Naive B cell (primary cell): ENCODE data around the gene VPS37D. TPM values are rescaled to one million over a fixed set of nuclear protein-coding genes. Genes with fewer than 3 reads are reported as not detected.

Source experiments
- ATAC-seq, 2 donors: fragments of 150-1000 bp; cut with Tn5 transposase; 2 replicates each; pipeline ENCODE4 v1.10.0; 2021; ENCODE audit warnings: low read depth in 2 of 2, mild to moderate bottlenecking in 2 of 2, moderate library complexity in 2 of 2
- DNase-seq: peaks from one replicate; pipeline ENCODE4 v3.0.0; 2022
- H3K27ac Mint-ChIP-seq, 6 donors: one replicate each; pipeline ENCODE4 v1.8.0; 2020 to 2022; ENCODE audit warnings: mild to moderate bottlenecking in 6 of 6, mixed read lengths in 6 of 6, moderate library complexity in 5 of 6, inconsistent platforms in 2 of 6
- H3K27me3 Mint-ChIP-seq, 3 donors: one replicate each; pipeline ENCODE4 v1.8.0; 2021 to 2022; ENCODE audit warnings: mixed read lengths in 3 of 3, mild to moderate bottlenecking in 1 of 3
- H3K36me3 Mint-ChIP-seq, 2 donors: one replicate each; pipeline ENCODE4 v1.8.0; 2020 to 2022; ENCODE audit warnings: mixed read lengths in 2 of 2, inconsistent platforms in 1 of 2, mild to moderate bottlenecking in 1 of 2
- H3K4me1 Mint-ChIP-seq, 3 donors: one replicate each; pipeline ENCODE4 v1.8.0; 2020 to 2022; ENCODE audit warnings: mixed read lengths in 3 of 3, inconsistent platforms in 1 of 3, mild to moderate bottlenecking in 1 of 3, moderate library complexity in 1 of 3
- H3K4me3 Mint-ChIP-seq, 8 donors: one replicate each; pipeline ENCODE4 v1.8.0; 2020 to 2022; ENCODE audit warnings: mild to moderate bottlenecking in 8 of 8, mixed read lengths in 8 of 8, moderate library complexity in 8 of 8, inconsistent platforms in 2 of 8
- H3K9me3 Mint-ChIP-seq, 7 donors: one replicate each; pipeline ENCODE4 v1.8.0; 2020 to 2022; ENCODE audit warnings: mixed read lengths in 7 of 7, mild to moderate bottlenecking in 5 of 7, inconsistent platforms in 2 of 7, moderate library complexity in 1 of 7
- polyA plus RNA-seq, 6 donors: library from polyadenylated mRNA; unstranded; fragments of 300-500 nt; fragmentation: Illumina TruSeq; gene quantifications; one replicate each; pipeline ENCODE4 v1.2.3, GENCODE V29; 2021; ENCODE audit warnings: low read depth in 6 of 6

The VPS37D gene
- polyA plus RNA-seq, 6 donors from 2014 or later, result 0.23 TPM; not detected in 5

GRCh38 chr7:73698410-73698809 is 30.8 kb downstream of the VPS37D start:
- peaks cover 30 to 45% of the 10 kb centered on the region in 2 donors for H3K36me3 Mint-ChIP-seq
- ATAC-seq, result no peak
- no peaks in the 10 kb centered on the region for H3K9me3 Mint-ChIP-seq
- DNase-seq, result no peak
- peaks cover 8 to 13% (median 10%) of the 10 kb centered on the region in 3 donors for H3K4me1 Mint-ChIP-seq
- peaks cover 10 to 21% (median 18%) of the 10 kb centered on the region in 3 donors for H3K27me3 Mint-ChIP-seq
- no peak overlapping the region for H3K27ac Mint-ChIP-seq
- H3K4me3 Mint-ChIP-seq, result peak overlapping the region in 1 of 8 donors; percentile 25

- Mint-ChIP-seq H3K36me3 (peaks cover 26 to 38% of the 10 kb centered on the region in 2 donors), H3K27ac (peak overlapping the region in 3 of 6 donors; percentile 12 to 29 (median 26)), H3K9me3 (no peaks in the 10 kb centered on the region), H3K4me1 (peaks cover 6 to 15% (median 14%) of the 10 kb centered on the region in 3 donors), H3K4me3 (no peak overlapping the region), H3K27me3 (peaks cover 11 to 25% (median 22%) of the 10 kb centered on the region in 3 donors)
- ATAC-seq, result no peak
- no peak for DNase-seq
These were observed 31.9 kb downstream of the VPS37D start for GRCh38 chr7:73699370-73700068.

- Mint-ChIP-seq H3K27me3 (peaks cover 11 to 28% (median 23%) of the 10 kb centered on the region in 3 donors), H3K36me3 (peaks cover 24 to 33% of the 10 kb centered on the region in 2 donors), H3K27ac (peak overlapping the region in 1 of 6 donors; percentile 30), H3K4me1 (peaks cover 3 to 15% (median 14%) of the 10 kb centered on the region in 3 donors), H3K9me3 (no peaks in the 10 kb centered on the region), H3K4me3 (no peak overlapping the region)
- no peak for ATAC-seq
- DNase-seq, result no peak
These were observed 32.4 kb downstream of the VPS37D start for GRCh38 chr7:73700069-73700423.

DNA sequence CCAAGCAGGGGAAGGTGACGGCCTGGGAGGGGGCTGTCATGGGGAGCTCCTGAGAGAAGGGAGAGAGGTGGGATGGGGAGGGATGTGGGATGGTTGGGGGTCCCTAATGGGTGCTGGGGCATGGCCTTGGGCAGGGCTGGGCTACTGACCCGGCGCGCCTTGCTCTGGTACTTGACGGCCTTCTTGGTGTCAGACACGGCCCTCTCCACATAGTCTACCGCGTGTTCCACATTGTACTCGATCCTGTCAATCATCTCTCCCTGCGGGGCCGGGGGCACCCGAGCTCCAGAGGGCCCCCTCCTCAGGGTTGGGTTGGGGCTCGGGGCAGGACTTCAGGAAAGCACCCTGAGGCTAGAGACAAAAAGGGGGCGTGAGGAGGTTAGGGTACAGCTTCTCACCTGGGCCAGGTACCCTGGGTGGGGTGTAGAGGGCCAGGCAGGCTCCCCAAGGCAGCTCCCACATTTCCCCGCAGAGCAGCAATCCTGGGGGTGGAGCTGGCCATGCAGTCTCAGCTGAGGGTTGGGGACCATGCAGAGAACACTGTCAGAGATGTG is 33.0 kb downstream of the VPS37D start:
- no peaks in the 10 kb centered on the region for H3K9me3 Mint-ChIP-seq
- peaks cover 11 to 33% (median 27%) of the 10 kb centered on the region in 3 donors for H3K27me3 Mint-ChIP-seq

DNA sequence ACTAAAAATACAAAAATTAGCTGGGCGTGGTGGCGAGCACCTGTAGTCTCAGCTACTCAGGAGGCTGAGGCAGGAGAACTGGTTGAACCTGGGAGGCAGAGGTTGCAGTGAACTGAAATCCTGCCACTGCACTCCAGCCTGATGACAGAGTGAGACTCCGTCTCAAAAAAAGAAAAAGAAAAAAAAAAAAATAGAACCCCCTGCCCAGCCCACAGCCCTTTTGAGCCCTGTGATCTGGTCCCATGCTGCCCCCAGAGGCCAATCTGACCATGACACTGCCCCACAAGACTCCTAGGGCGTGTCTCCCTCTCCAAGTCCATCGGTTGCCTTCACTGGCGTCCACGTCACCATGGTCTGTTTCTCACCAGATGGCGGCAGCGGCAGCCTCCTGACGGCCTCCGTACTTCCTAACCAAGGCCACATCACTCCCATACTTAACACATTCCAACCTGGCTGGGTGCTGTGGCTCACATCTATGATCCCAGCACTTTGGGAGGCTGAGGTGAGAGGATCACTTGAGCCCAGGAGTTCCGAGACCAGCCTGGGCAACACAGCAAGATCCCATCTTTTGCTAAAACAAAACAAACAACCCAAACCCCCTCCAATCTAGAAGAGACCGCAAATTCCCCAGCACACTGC is 33.8 kb downstream of the VPS37D start:
- H3K9me3 Mint-ChIP-seq, result no peaks in the 10 kb centered on the region
- H3K36me3 Mint-ChIP-seq, result peaks cover 17 to 21% of the 10 kb centered on the region in 2 donors
- peak overlapping the region in 3 of 8 donors; percentile 4 to 43 (median 20) for H3K4me3 Mint-ChIP-seq
- H3K27me3 Mint-ChIP-seq, result peaks cover 11 to 33% (median 27%) of the 10 kb centered on the region in 3 donors
- H3K27ac Mint-ChIP-seq, result peak overlapping the region in 1 of 6 donors; percentile 90
- DNase-seq, result no peak
- peaks cover 3 to 23% (median 17%) of the 10 kb centered on the region in 3 donors for H3K4me1 Mint-ChIP-seq
- ATAC-seq, result peak; percentile 34 to 36

More for the DNA sequence above, 33.0 kb downstream of the VPS37D start:
- peaks cover 21 to 27% of the 10 kb centered on the region in 2 donors for H3K36me3 Mint-ChIP-seq
- ATAC-seq, result no peak
- no peak for DNase-seq
- peaks cover 3 to 15% (median 14%) of the 10 kb centered on the region in 3 donors for H3K4me1 Mint-ChIP-seq
- peak overlapping the region in 2 of 6 donors; percentile 26 to 27 for H3K27ac Mint-ChIP-seq
- no peak overlapping the region for H3K4me3 Mint-ChIP-seq

- H3K27me3 Mint-ChIP-seq, result peaks cover 11 to 33% (median 27%) of the 10 kb centered on the region in 3 donors
- DNase-seq, result no peak
- H3K9me3 Mint-ChIP-seq, result no peaks in the 10 kb centered on the region
- peaks cover 11 to 13% of the 10 kb centered on the region in 2 donors for H3K36me3 Mint-ChIP-seq
- ATAC-seq, result no peak
- peaks cover 7 to 30% (median 25%) of the 10 kb centered on the region in 3 donors for H3K4me1 Mint-ChIP-seq
- peak overlapping the region in 1 of 6 donors; percentile 26 for H3K27ac Mint-ChIP-seq
- peak overlapping the region in 3 of 8 donors; percentile 36 to 61 (median 51) for H3K4me3 Mint-ChIP-seq
These were observed 34.6 kb downstream of the VPS37D start for GRCh38 chr7:73702226-73702625.

DNA sequence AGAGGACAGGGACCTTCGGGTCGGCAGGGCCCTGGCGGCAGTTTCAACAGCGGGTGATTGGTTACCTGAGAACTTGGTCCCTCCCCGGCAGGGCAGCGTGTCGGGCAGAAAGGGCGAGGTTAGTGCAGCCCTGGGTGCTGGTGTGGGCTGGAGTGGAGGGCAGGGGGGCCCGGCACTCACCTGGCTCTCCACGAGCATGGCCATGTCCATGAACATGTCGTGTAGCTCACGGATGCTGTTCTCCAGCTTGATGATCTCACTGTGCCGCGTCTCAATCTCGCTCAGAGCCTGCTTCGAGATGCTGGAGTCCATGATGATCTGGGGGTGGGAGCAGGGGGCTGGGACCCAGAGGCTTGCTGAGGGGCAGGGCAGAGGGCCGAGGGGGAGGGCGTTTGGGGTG is 35.0 kb downstream of the VPS37D start:
- Mint-ChIP-seq H3K27me3 (peaks cover 11 to 33% (median 27%) of the 10 kb centered on the region in 3 donors), H3K36me3 (peaks cover 9% of the 10 kb centered on the region in 2 donors), H3K27ac (peak overlapping the region in 1 of 6 donors; percentile 26), H3K4me3 (peak overlapping the region in 3 of 8 donors; percentile 36 to 61 (median 51)), H3K9me3 (no peaks in the 10 kb centered on the region), H3K4me1 (peaks cover 7 to 35% (median 28%) of the 10 kb centered on the region in 3 donors)
- no peak for DNase-seq
- ATAC-seq, result no peak

- peak overlapping the region; percentile 35 to 69 (median 56) for H3K4me3 Mint-ChIP-seq
These were observed 35.6 kb downstream of the VPS37D start for GRCh38 chr7:73703225-73703624.

GRCh38 chr7:73703757-73704639 is 36.4 kb downstream of the VPS37D start:
- H3K4me3 Mint-ChIP-seq, result peak overlapping the region in 7 of 8 donors; percentile 20 to 80 (median 56)

More at GRCh38 chr7:73703225-73703624, 35.6 kb downstream of the VPS37D start:
- Mint-ChIP-seq H3K4me1 (peaks cover 7 to 36% (median 28%) of the 10 kb centered on the region in 3 donors), H3K27me3 (peaks cover 11 to 33% (median 27%) of the 10 kb centered on the region in 3 donors), H3K27ac (no peak overlapping the region), H3K9me3 (no peaks in the 10 kb centered on the region), H3K36me3 (peaks cover 9% of the 10 kb centered on the region in 2 donors)
- ATAC-seq (no peak), DNase-seq (no peak)

DNA sequence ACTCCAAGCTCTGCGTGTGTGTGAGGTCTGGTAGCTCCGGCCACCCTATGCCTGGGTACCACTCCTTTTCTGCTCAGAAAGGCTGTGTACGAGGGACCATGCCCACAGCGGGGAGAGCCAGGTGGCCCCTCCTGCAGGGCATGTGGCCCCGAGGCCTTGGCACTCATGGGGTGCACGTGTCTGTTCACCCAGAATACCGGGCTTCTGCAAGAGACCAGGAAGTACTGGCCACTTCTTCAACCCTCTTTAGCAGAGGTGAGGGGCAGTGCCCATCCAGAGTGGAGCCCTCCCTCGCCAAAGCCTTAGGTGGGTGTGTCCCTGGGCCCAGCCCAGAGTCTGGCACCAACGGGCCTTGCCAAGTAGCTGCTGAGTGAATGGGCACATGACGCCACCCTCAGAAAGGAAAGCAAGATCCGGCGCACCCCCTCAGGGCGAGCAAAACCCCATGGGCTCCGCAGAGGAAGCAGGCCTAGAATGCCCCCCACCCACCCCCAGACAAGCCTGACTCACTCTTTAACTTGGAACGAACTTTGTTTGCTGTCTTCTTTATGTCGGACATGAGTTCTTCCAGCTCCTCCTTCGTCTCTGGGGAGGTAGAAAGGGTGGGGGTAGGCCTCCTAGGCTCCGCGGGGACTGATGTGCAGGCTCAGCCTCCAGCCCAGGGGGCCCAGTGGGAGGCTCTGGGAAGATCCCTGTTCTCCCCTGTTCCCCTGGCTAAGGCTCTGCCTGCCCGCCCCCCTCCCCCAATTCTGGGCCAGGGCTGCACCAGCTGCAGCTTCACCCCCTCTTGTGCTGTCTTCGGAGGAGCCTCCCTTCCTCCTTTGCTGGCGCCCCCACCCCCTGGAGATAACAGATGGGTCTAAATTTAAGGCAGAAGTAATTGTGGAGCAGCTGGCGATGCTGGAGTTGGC is 37.3 kb downstream of the VPS37D start:
- H3K9me3 Mint-ChIP-seq, result no peaks in the 10 kb centered on the region
- no peak overlapping the region for H3K27ac Mint-ChIP-seq
- H3K4me1 Mint-ChIP-seq, result peaks cover 10 to 36% (median 30%) of the 10 kb centered on the region in 3 donors
- H3K36me3 Mint-ChIP-seq, result peaks cover 4 to 9% of the 10 kb centered on the region in 2 donors
- ATAC-seq, result no peak
- peak overlapping the region in 6 of 8 donors; percentile 33 to 56 (median 51) for H3K4me3 Mint-ChIP-seq
- H3K27me3 Mint-ChIP-seq, result peaks cover 11 to 33% (median 27%) of the 10 kb centered on the region in 3 donors
- DNase-seq, result no peak

More at GRCh38 chr7:73703757-73704639, 36.4 kb downstream of the VPS37D start:
- ATAC-seq, result peak; percentile 66 to 67
- peak; percentile 23 for DNase-seq
- Mint-ChIP-seq H3K27ac (peak overlapping the region in 1 of 6 donors; percentile 42), H3K36me3 (peaks cover 4 to 9% of the 10 kb centered on the region in 2 donors), H3K4me1 (peaks cover 10 to 36% (median 30%) of the 10 kb centered on the region in 3 donors), H3K9me3 (no peaks in the 10 kb centered on the region), H3K27me3 (peaks cover 11 to 33% (median 27%) of the 10 kb centered on the region in 3 donors)

GRCh38 chr7:73705551-73705920 is 37.9 kb downstream of the VPS37D start:
- Mint-ChIP-seq H3K4me1 (peaks cover 10 to 36% (median 30%) of the 10 kb centered on the region in 3 donors), H3K27ac (no peak overlapping the region), H3K36me3 (peaks cover 4 to 9% of the 10 kb centered on the region in 2 donors), H3K27me3 (peaks cover 11 to 34% (median 27%) of the 10 kb centered on the region in 3 donors), H3K4me3 (peak overlapping the region in 2 of 8 donors; percentile 15 to 54), H3K9me3 (no peaks in the 10 kb centered on the region)
- no peak for DNase-seq
- ATAC-seq, result no peak
